ENCODE results near the gene CCDC92B.
A peak's percentile ranks its signal among the peaks of the same experiment; 100 is the strongest.
"Not testable (repeated sequence)": the region's sequence is repeated elsewhere in the genome, so short reads cannot be mapped to it uniquely, and the experiment has no call there.

The CCDC92B gene
- total RNA-seq = 0 to 0.11 (median 0) reads per million in 18 experiments

- no peak for DNase-seq
Measured at GRCh38 chr17:2749058-2749783, at the start of gene CCDC92B. CCDC92B (minus strand) TSS chr17:2749652; CDS start chr17:2735145, 14,507 bp downstream.

GRCh38 chr17:2798678-2799077 is 49.2 kb upstream of the CCDC92B start:
- no peak for DNase-seq

GRCh38 chr17:2798188-2798587 is 48.7 kb upstream of the CCDC92B start:
- no peak for DNase-seq

DNA sequence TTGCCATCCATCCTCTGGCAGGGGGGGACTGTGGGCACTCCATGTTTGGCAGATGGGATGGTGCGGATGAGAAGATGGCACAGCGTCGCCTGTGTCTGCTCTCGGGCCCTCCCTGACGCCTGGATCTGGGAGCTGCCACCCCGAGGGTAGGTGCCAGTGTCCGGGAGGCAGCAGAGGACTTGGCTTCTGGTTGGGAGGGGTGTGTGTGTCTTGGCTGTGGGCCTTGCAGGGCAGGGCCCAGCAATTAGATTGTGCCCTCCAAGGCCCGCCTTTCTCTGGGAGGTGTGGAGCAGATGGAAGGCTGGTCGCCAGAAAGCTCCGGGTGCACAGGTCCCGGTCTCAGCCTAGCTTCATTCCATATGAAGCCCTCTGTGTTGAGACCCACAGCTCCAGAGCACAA is 48.2 kb upstream of the CCDC92B start:
- DNase-seq = no peak

- no peak for DNase-seq
Measured at GRCh38 chr17:2797226-2797625, 47.8 kb upstream of the CCDC92B start.

DNA sequence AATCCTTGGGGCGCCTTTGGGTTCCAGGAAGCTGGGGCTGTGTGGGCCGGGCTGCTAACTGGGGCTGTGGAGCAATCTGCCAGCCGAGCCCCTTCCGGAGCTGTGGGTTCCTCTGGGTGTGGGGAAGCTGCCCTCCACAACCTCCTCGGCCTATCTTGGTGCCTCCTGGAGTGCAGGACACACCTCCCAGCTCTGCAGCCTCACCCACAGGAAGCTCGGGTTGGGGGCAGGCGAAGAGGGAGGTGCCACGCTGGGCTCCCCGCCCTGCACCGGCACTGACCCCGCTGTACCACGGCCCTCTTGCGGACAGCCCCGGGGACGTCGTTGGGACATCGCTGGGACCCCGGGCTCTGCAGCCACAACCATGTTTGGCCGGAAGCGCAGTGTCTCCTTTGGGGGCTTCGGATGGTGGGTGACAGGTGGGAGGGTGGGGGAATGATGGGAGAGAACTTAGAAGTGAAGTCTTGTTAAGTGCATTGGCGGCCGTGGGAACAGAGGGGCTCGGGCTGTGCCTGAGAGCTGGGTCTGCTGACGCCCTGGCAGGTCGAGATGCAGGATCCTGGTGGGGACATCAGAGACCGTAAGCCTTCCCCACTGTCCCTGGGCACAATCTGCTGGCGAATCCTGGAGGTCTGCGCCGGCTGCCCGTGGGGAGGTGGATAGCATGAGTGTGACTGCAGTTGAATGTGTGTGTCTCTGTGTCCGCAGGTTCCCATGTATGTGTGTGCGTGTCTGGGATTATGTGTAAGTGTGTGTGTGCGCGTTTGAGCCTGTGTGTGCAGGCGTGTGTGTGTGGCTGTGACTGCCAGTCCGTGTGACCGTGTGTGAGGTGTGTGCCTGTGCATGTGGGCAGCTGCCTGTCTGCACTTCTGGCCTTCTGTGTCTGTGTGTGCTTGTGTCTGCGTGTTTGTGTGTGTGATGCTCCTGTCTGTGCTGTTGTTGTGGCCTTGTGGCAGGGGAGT is 47.0 kb upstream of the CCDC92B start, which contains the start of gene RAP1GAP2:
TSS of gene RAP1GAP2 (plus strand) at position 275 of the 962 bp plus-strand sequence. CDS start at position 365, 90 bp downstream.
- peak; percentile 97 to 98 for DNase-seq

- DNase-seq = no peak
Measured at GRCh38 chr17:2795441-2796163, 46.1 kb upstream of the CCDC92B start.

GRCh38 chr17:2794111-2794803 is 44.8 kb upstream of the CCDC92B start:
- DNase-seq = no peak

DNA sequence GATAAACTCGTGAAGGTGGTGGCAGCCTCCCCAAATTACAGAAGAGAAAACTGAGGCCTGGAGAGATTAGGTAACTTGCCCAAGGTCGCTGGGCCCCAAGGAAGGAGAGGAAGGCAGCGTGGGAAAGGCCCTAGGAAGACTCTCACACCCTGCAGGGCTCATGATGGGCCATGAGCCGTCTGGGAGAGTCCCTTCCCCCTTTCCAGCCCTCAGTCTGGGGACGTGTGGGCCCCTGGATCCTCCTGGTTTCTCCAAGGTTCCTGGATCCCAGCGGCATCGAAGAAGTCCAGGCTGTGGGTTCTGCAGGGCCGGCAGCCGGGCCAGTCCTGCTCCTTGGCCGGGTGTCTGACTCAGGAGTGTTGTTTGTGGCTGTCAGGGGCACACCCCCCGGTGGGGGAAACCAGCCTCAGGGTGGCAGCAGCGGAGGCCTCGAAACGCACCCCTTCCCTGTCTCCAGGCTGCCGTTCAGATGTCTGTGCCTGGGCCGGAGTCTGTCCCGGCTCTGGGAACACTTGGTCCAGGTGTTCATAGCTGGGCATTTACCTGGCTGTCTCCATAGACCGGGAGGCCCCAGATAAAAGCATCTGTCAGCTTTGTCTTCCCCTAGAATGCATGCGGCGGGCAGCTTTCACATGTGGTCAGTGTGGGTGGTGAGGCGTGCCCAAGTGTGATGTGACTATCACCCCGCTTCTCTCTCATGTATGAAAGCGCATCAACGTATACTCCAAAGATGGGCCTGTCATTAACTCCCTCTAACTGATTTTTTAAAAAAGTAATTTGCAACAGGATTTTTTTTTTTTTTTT is 43.1 kb upstream of the CCDC92B start:
- DNase-seq = peak in 1 of 2 donors; percentile 34

DNA sequence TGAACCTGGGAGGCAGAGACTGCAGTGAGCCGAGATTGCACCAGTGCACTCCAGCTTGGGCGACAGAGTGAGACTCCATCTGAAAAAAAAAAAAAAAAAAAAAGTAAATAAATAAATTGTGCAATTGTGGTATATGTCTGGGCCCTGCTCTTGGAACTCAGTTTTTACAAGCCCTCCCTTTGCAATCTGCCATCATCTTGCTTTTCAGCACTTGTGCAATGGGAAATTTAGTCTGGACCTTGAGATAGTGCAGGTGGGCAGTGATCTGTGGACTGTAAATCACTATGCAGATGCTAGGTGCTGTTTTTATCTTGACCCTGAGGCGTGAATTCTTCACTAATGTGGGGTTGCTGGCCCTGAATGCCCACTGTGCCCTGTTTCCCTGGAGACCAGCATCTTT is 40.2 kb upstream of the CCDC92B start:
- DNase-seq = no peak

DNA sequence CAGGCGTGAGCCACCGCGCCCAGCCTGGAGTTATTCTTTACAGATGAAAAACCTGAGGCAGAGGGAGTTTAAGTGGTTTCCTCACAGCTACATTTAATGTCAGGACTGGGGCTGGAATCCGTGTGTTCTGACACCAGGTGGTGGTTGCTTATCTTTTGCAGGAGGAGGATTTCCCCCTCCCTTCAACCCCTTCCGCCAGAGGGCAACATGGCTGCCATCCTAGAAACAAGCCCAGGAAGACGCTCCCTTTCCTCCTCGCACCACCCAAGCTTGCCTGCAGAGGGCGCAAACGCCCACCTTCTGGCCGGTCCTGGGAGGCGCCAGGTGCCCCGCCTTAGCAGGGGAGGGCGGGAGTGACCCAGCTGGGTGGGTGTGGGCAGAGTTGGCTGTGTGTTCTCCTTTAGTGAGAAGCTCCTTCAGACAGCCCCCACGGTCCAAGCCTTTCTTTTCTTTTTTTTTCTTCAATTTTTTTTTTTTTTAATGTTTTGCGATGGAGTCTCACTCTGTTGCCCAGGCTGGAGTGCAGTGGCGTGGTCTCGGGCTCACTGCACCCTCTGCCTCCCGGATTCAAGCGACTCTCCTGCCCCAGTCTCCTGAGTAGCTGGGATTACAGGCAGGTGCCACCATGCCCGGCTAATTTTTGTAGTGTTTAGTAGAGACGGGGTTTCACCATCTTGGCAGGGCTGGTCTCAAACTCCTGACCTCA is 36.9 kb upstream of the CCDC92B start:
- DNase-seq = peak; percentile 95 to 96

DNA sequence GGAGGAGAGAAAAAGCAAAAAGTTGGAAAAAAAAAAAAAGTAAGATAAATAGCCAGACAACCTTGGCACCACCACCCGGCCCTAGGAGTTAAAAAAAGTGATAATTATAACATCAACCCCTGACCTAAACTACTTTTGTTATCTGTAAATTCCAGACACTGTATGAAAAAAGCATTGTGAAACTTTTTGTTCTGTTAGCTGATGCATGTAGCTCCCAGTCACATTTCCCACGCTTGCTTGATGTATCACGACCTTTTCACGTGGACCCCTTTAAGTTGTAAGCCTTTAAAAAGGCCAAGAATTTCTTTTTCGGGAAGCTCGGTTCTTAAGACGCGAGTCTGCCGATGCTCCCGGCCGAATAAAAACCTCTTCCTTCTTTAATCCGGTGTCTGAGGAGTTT is 35.9 kb upstream of the CCDC92B start:
- DNase-seq = not testable (repeated sequence)

DNA sequence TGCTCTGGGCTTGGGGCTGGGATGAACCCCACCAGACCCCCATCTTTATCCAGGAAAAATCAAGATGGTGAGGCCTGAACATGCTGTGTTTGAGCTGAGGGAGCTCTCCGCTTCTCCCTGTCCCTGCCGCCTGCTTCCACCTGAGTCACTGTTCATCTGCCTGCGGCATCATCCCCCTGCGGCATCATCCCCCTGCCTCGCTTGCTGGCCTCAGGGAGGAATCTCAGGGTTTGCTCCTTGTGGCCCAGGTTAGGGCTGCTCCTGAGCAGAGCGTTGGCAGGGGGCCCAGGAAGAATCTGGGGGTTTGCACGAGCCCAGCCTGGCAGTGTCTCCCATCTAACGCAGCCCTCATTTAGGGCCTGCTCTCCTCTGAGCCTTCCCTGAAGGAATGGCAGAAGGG is 35.4 kb upstream of the CCDC92B start:
- no peak for DNase-seq

DNA sequence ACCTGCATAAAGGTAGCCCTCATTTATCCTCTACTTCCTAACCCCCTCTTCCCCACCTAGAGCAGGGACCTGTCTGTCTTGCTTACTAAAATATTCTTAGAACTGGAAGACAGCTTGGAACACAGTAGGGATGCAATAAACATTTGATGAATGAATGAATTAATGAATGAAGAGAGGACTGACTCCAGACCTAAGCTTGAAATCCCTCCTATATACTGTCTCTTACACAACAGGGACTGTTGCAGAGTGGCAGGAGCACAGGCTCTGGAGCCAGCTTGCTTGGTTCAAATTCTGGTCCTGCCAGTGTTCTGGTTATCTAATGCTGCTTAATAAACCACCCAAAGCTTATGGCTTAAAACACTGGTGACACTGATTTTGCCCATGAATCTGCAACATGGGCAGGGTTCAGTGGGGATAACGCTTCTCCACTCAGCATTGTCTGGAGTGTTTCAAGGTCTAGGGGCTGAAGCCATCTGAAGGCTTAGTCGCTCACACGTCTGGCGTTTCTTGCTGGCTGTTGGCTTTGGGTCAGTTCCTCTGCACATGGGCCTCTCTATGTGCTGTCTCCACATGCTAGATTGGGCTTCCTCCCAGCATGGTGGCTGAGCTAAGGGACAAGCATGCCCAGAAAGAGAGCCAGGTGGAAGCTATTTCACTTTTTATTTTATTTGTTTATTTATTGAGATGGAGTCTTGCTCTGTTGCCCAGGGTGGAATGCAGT is 34.0 kb upstream of the CCDC92B start:
- no peak for DNase-seq

- peak; percentile 81 to 95 for DNase-seq
Measured at GRCh38 chr17:2782055-2782454, 32.6 kb upstream of the CCDC92B start.

DNA sequence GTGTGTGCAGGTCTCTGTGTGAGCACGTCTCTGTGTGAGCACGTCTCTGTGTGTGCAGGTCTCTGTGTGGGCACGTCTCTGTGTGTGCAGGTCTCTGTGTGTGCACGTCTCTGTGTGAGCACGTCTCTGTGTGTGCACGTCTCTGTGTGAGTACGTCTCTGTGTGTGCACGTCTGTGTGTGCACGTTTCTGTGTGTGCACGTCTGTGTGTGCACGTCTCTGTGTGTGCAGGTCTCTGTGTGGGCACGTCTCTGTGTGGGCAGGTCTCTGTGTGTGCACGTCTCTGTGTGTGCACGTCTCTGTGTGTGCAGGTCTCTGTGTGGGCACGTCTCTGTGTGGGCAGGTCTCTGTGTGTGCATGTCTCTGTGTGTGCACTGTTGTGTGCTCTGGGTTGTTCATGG is 32.1 kb upstream of the CCDC92B start:
- DNase-seq = not testable (repeated sequence)

- DNase-seq = no peak
Measured at GRCh38 chr17:2780931-2781454, 31.5 kb upstream of the CCDC92B start.

- no peak for DNase-seq
Measured at GRCh38 chr17:2780256-2780655, 30.8 kb upstream of the CCDC92B start.

DNA sequence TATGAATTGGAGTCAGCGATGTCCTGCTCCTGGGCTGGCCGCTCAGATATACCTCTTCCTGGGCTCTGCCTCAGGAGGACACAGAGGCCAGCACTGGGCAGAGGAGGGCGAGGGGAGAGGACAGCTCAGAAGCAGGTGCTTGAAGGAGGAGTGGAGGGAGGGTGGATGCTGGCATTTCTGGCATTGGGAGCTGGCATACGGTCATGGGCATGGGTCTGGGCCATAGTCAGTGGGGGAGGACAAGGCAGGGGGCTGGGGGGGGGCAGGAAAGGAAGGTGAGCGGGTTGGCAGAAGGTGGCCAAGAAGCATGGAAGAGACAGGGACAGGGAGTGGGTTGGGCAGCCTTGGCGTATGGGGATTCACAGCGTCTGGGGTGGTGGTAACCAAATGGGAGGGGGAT is 30.1 kb upstream of the CCDC92B start:
- DNase-seq = no peak

GRCh38 chr17:2778489-2778888 is 29.0 kb upstream of the CCDC92B start:
- DNase-seq = no peak

Data from inflammatory macrophage (primary cell).